HG02798 (cell line): ENCODE data around the gene PCGF1.

ENCODE experiments used
- ATAC-seq: cut with Tn5 transposase; IDR thresholded peaks from one replicate; pipeline ENCODE4 v1.9.1; 2021; ENCODE audit warnings: mild to moderate bottlenecking; ENCODE audit not compliant: unreplicated experiment, poor library complexity

PCGF1 gene

DNA sequence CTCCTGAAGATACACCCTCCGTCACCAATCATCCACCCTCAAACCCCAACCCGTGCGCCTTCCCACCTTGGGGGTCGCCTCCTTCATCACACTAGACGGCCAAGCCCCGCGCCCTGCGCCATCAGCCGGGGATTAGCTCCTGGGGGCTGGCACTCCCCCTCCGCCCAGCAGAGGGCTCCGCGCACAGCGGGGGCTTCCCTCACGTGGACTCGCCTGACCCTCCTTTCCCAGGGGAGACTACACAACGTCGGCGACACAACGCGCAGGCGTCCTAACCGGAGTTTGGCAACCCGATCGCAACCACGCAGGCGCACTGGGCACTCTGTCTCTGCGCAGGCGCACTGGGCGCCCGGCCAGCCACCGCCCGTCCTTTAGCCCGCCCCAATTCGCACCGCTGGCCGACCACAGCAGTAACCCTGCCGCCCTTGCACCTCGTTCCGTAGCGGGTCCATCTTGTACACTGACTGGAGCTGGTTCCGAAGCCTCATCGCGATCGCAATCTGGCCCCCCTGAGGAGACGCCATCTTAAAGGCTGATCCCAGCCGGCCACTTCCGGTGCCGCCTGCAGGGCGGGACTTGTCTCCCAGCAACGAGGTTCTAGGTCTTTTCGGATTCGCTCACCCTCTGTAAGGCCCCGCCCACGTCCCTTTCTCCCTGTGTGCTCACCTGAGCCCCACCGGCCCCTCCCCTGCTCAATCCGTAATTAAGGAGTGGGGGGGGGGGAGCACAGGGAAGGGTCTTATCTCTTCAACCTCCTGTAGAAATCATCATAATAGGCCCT, at the start of gene PCGF1:
PCGF1 (minus strand) TSS at position 551 of the 781 bp plus-strand sequence; CDS start at position 524, 27 bp downstream.
- peak; percentile 93 for ATAC-seq

DNA sequence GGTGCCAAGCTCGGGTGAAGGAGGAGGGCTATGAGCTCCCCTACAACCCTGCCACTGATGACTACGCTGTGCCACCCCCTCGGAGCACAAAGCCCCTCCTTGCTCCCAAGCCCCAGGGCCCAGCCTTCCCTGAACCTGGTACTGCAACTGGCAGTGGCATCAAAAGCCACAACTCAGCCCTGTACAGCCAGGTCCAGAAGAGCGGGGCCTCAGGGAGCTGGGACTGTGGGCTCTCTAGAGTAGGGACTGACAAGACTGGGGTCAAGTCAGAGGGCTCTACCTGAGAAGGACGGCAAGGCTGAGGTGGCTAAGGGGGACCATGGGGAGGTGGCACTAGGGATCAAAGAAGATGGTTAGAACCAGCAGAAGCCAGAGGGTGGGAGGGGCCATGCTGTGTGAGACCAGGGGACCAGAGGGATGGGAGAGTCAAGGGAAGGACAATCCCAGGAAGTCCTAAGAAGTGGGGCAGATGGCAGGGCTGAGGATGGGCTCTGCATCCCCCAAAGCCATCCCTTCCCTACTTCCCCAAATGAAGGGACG, 49.4 kb upstream of the PCGF1 start:
- no peak for ATAC-seq

DNA sequence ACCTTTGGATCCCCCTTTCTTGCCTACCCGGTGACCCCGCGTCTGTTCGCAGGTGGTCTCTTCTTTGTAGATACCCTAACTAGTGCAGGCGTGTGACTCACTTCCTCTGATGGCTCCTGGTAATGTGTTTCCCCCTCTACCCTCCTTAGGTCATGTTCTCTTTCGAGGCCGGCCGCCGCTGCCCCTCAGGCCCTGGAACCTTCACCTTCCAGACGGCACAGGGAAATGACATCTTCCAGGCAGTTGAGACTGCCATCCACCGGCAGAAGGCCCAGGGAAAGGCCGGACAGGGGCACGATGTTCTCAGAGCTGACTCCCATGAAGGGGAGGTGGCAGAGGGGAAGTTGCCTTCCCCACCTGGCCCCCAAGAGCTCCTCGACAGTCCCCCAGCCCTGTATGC, 48.7 kb upstream of the PCGF1 start:
- ATAC-seq: no peak

DNA sequence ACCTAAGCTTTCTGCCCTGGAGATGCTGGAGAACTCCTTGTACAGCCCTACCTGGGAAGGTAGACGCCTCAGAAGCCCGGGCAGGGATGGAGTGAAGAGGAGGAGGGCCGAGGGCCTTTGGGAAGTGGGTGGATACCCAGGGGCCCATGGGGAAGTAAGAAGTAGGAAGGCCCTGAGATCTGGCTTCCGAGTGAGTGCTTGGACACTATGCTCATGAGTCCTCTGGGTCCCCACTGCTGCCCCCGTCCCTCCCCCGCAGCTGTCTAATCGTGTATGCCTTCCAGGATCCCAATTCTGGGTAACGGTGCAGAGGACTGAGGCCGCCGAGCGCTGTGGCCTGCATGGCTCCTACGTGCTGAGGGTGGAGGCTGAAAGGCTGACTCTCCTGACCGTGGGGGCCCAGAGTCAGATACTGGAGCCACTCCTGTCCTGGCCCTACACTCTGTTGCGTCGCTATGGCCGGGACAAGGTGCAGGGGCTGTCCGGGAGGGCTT, 48.2 kb upstream of the PCGF1 start:
- ATAC-seq: no peak

DNA sequence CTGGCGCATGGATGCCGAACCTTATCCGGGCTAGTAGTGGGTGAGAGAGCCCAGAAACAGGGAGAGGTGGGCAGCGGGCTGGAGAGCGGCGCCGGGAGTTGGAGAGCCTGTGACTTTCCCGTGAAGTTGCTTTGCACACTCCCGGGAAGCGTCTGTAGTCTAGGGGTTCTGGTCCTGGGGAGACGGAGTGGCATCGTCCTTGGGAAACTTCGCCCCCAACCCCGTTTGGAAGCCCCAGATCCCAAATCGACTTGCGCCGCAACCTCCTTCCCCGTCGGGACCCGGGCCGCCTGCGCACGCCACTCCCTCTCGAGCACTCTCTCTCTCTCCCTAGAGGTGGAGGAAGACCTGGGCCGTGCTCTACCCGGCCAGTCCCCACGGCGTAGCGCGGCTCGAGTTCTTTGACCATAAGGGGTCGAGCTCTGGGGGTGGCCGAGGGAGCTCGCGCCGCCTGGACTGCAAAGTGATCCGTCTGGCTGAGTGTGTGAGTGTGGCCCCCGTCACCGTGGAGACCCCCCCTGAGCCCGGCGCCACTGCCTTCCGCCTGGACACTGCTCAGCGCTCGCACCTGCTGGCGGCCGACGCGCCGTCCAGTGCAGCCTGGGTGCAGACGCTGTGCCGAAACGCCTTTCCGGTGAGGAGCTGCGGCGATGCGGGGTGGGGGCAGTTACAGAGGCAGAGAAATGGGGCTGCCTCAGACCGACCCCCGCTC, 47.5 kb upstream of the PCGF1 start:
- peak; percentile 46 for ATAC-seq

DNA sequence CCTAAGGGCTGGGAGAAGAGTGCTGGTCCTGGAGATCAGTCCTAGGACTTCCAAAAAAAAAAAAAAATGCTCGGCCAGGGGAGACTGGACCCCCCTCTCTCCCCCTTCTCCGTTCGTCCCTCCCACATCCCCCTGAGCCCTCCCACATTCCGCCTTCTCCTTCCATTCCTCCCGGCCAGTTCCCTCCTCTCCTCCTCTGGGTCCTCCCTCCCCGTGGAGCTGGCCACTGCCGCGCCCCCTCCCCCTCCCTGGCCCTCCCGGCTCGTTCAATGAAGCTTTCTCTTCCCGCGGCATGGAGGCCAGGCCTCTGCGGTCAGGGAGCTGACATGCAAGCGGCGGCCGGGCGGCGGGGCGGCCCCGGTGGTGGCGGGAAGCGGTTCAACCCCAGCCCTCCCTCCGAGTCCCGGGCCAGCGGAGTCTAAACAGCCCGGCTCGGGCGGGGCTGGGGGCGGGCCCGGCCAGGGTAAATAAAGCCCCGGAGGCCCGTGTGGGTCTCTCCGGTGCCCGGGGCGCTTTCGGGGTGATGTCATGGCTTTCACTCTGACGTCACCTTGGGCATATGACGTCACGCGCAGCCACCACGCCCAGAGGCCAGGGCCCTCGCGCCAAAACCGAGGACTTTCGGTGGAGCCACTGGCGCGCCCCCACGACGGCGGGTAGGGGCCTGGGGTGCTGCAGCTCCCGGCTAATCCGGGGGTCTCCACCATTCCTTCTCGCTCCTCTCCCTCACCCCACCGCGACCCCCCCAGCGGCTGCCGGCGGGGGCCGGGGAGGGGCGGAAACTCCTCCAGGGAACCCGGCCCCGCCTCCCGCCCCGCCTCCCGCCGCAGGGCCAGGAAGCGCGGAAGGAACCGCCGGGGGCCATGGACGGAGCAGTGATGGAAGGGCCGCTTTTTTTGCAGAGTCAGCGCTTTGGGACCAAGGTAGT, 46.7 kb upstream of the PCGF1 start, which contains the start of the genes DOK1 and LOXL3:
DOK1 (plus strand) TSS at position 829 of the 928 bp plus-strand sequence; CDS start at position 864, 35 bp downstream.
LOXL3 (minus strand) TSS at position 51 of the 928 bp plus-strand sequence. CDS start 1,308 bp downstream, outside the sequence.
- peak; percentile 67 for ATAC-seq

DNA sequence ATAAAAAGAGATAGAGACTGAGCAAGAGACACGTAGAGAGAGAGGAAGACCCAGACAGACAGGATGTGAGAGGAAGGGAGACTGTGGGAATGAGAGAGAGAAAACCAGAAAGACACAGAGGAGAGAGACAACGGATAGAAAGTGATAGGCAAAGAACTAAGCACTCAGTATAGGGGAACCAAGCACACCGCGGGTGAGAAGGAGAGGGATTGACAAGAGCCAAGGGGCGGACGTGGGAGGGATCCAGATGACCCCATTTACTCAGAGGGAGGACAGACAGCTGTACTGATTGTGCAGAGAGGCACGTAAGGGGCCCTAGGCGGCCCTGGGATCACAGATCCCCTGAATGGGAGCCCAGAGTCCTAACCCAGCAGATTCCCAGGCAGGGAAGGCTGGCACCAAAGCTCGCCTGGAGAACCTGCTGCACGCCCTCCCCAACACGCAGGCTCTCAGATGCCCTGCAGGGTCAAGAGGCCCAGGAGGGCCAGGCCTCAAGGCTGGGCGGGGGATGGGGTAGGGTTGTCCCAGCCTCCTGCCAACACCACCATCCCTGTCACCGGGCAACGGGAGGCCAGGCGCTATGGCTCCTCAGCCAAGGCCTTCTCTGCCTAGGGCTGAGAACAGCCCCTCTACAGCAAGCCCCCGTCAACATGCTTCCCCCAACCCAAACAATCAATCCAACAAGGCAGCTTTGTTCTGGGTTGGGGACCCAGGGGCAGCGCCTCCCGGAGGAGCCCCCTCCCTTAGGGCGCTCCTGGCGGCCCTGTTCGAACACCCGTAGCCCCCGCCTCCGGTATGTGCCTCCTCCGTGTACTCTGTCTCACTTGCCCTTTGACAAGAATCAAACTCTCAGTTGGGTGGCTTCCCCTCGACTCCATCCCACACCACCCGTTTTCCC, 45.7 kb upstream of the PCGF1 start:
- no peak for ATAC-seq

DNA sequence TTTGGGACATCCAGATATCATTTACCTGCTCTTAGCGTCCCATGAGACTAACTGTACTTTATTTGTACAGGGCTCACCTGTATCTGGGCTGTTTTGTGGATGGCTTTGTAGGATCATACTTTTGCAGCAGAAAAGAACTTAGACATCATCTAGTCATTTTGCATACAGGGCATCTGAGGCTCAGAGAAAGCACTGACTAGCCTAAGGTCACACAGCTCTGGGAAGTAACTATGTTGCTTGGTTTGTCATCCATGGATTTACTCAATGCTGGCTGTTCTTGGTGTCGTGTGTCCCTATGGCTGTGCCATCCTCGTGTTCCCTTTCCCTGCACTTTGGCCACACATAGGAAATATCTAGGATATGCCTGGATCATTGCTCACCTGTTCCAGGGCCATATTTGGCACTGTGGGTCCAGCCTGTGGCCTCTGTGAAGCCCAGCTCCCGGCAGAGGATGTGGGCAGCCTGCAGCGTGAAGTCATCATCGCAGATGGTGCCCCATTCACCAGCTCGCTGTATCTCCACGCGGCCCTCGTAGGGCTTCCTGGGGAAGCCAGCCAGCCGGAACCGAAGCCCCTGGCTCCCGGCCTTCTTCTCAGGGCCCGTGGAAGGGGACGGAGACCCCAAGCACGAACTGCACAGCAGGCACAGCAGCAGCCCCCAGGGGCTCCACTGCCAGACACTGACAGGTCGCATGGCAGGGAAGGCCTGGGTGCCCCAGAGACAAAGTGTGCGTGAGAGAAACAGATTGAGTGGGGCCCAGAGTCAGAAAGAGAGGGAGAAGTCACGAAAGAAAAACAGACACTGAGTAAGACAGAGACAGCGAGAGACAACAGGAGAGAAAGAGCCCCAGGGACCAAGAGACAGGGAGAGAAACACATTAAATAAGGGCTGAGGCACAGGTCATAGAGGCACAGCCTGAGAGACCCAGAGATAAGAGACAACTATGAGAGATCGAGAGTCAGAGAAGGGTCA, 44.7 kb upstream of the PCGF1 start:
- ATAC-seq: no peak

DNA sequence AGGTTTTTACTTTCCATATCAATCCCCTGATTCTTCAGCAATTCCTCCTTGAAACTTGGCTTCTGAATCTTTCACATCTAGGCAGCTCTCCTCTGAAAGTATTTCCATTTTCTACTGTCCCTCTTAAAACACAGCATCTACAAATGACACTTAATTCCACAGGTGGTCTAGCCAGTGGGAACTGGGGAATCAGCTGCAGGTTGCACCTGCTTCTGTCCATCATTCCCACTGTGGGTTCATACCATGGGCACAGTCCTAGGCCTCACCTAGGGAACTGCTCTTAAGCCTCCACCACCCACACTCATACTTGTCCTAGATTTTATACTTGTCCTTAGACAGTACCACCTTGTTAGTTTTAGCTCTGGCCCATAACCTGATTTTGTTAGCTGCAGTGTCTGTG, 44.0 kb upstream of the PCGF1 start:
- ATAC-seq: no peak

DNA sequence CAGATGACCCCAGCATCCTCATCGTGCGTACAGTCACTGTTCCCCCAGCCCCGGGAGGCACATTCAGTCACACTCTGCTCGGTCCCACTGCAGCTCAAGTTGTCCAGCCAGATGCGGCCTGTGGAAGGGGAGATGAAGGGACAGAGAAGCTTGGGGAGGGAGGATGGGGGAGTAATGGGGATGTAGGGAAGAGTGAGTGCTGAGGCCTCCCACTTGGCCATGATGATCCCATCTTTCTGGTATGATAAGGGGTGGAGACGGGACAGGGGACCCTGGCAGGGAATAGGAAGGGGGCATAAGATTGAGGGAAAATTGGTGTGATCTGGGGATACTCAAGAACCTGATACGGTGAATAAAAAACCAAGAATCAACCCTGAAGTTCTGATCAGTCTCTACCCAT, 42.7 kb upstream of the PCGF1 start:
- ATAC-seq: no peak

DNA sequence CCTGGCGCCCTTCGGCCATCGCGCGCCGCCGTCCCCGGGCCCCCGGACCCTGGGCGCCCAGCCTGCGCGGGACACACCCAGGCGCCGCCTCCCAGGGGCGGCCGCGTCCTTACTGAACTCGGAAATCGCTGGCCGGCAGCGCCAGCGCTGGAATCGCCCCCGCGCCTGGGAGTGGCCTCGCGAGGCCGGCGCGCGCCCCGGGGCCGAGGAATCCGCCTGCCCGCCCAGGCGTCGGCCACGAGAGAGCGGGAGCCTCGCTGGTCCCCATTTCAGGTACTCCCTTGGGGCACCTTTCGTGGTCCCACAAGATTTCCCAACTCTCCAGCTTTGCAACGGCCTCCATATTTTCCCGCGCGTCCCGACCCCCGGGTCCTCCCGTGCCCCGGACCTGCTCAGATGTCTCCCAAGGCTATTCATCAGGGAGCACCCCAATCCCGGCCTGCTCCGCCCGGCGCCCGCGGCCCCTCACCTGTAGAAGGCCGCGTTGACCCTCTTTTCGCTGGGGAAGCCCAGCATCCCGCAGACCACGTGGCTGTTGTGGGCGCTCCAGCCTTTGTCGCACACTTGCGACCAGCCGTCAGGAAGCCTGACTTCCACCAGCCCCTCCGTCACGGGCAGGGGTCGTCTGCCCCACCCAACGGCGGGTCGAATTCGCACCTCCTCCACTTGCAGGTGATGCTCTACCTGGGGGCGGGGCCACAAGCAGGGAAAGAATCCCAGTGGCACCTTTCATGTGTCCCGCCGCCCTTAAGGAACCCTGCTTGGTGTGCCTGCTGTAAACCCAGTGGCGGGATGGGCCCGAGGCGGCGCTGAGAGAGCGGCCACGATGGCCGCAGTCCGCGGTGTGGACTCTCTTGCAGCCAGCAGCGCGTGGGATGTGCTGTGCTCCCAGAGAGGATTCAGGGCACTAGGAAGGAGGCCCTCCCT, 41.7 kb upstream of the PCGF1 start:
- peak; percentile 48 for ATAC-seq

DNA sequence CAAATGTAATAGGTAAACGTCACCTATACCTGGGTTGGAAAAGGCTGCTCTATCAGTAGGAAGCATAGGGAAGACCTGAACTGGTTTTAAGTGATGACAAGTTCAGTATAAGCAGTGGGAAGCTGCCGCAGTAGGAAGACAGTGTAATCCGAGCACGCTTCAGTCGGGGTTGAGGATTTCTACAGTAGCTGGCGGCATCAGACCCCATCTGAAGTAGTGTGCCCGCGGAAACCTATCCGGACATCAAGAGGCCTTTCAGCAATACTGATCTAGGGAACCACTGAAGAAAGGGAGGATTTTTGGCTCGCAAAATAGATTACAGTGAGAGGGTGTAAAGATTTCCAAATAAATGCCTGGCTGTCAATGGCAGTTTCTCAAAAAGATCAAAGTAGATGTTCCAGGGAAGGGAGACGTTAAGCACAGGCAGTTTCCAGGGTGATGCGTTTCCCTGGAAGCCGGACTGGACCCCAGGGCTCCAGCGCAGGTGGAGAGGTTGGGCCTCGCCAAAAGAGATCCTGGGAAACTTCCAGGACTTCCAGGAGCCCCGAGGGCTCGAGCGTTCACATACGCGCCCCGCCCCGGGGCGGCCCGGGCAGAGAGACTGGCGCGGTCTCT, 40.9 kb upstream of the PCGF1 start:
- no peak for ATAC-seq

DNA sequence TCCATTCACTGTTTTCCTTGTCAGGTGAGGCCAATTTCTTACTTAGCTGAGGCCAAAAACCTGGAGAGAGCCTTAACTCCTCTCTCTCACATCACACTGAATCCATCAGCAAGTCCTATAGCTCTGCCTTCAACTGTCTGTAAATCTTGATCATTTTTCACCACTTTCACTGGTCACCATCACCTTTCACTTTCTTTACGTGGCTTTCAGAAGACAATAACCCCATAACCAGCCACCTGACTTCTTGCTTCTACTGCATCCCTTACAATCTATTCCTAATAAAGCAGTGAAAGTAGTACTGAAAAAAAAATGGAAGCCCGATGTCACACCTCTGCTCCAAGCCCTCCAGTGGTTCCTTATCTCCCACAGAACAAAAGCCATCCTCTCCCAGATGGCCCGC, 38.5 kb upstream of the PCGF1 start:
- ATAC-seq: no peak

DNA sequence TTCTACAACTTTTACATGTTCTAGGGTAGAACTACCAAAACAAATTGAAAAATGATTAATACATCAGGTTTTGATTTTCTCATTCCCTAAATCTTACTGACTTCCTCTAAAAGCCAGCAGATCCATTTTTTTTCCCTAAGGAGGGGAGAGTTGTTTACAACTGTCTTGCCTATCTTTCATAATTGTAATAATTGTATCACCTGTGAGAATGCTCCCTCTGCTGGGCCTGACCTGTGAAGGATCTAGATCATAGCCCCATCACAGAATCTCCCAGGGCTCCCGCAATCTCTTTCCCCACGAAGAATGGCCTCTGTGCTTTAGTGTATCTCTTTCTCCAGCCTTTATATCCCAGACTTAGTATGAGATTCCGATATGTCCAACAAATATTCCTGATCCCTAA, 37.1 kb upstream of the PCGF1 start:
- no peak for ATAC-seq

DNA sequence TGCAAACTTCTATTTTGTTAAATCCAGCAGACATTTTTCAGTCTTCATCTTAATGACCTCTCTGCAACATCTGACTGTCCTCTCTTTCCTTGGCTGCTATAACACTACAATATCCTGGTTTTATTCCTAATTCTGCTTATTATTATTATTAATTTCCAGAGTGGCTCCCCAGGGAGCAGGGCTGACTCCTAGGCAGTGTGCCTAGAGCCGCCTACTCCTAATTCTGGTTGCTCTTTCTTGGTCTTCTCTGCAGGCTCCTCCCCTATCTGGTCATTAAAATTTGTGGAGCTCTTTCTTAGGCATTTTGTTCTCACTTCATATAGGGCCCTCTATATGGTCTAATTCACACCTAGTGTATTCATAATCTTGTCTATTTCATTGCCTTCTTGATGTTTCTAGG, 35.5 kb upstream of the PCGF1 start:
- no peak for ATAC-seq

DNA sequence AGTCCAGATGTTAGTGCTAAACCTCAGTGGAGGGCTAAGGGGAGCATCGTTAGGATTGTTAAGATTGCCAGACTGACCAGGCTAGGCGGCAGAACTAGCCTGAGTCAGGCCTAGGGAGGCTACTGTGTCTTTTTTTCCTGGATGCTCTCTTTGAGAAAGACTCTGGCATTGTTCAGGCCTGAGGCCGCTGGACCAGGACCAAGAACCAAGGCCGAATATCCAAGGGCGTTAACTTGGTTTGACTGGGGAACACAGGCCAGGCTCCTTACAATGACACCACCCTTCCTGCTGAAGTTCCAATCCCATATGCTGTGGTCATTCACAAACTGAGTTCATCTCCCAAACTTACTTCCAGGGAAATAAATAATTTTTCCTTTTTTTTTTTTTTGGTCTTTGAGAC, 32.8 kb upstream of the PCGF1 start:
- ATAC-seq: no peak
